ENCODE measurements around the gene KLK6.

Gene KLK6

GRCh38 chr19:50910722-50911121 is 58.7 kb downstream of the KLK6 start:
- DNase-seq (ENCODE audit: low spot score), result no peak

GRCh38 chr19:50909240-50910070 is 59.9 kb downstream of the KLK6 start:
- DNase-seq (ENCODE audit: low spot score), result no peak

All from kidney capillary endothelial cell (primary cell).